Colonic mucosa (tissue), 4 donors: Measurements from ENCODE around the gene CHURC1. TPM values are rescaled to one million over a fixed set of nuclear protein-coding genes. Genes with fewer than 3 reads are reported as not detected.

Experiments used
- DNase-seq: peaks from one replicate; pipeline ENCODE4 v3.0.0-alpha.2; 2020
- H3K27ac ChIP-seq: fragments of 200-600 bp; one replicate; pipeline ENCODE4 v1.8.0; 2021
- H3K27me3 ChIP-seq: fragments of 200-600 bp; one replicate; pipeline ENCODE4 v1.8.0; 2021
- H3K36me3 ChIP-seq: fragments of 200-600 bp; one replicate; pipeline ENCODE4 v1.8.0; 2021
- H3K4me1 ChIP-seq: fragments of 200-600 bp; one replicate; pipeline ENCODE4 v1.8.0; 2021; ENCODE audit warnings: mild to moderate bottlenecking
- H3K4me3 ChIP-seq: fragments of 200-600 bp; one replicate; pipeline ENCODE4 v1.8.0; 2021
- H3K9ac ChIP-seq, 2 donors: one replicate each; pipeline ENCODE4 v1.7.0; 2013; ENCODE audit warnings: control low read depth in 2 of 2, low read depth in 2 of 2, low read length in 2 of 2
- H3K9me3 ChIP-seq: fragments of 200-600 bp; one replicate; pipeline ENCODE4 v1.8.0; 2021
- intact Hi-C: fragments of 100-400 bp; cut with DNase I; formaldehyde crosslinking; loops from one replicate; pipeline ENCODE4 v1.14.1; 2022
- total RNA-seq, 2 donors: library from RNA; stranded (reverse); fragmentation: NEBNext Ultra II Directional in 1 of 2; extraction: Animal tissue kit (Norgen Biotek cat#: 25700) in 1 of 2; gene quantifications; one replicate each; pipeline ENCODE4 v1.2.1, GENCODE V29; 2021
- TF ChIP-seq, protein P1 (sequence below): fragments of 200-600 bp; IDR thresholded peaks from one replicate; pipeline ENCODE4 v1.8.0; 2022; ENCODE audit warnings: antibody characterized with exemption, mild to moderate bottlenecking
- donor health status: healthy.
- donor health status: DM: no; HTN: no; CAD: no.
- donor health status: DM: no; HTN: no; CAD: no.

The CHURC1 gene
- total RNA-seq, 2 donors from 2014 or later: 46.5 to 57.7 TPM

DNA sequence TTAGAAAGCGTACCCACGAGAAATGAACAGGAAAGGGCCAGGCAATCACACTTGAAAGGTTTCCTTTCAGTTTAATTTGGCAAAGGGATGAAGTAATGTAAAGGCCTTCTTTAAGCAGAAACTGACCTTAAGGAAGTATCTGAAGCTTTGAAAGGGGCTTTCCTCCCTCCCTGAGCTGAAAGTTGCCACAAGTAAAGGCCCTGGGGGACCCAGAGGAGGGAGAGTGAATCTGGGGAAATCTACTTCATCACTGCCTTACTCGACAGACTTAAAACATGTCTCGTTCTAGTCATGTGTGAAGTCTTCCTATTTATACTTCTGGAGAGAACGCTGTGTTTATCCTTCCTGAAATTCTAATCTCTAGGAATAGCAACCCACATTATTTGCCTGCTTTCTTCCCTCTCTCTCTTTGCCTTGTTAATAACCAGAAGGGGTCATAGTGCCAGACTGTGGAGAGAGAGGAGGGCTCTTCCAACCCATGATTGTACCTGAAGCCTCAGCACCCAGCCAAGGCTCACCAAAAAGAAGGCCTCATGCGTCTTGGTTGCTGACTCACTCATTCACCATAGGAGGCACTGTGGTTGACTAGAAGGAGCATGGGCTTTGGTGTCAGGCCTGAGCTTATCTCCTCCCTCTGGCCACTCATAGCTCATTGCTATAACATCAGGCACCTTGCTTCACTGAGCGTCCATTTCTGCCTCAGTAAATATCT lies 38.5 kb downstream of the CHURC1 start:
- no peak for DNase-seq
- Histone ChIP-seq H3K27ac (no peak overlapping the region), H3K4me3 (no peak overlapping the region), H3K27me3 (no peaks in the 10 kb centered on the region), H3K9ac (no peak overlapping the region), H3K9me3 (no peaks in the 10 kb centered on the region), H3K4me1 (no peaks in the 10 kb centered on the region), H3K36me3 (no peaks in the 10 kb centered on the region)
- TF ChIP-seq, protein P1, sequence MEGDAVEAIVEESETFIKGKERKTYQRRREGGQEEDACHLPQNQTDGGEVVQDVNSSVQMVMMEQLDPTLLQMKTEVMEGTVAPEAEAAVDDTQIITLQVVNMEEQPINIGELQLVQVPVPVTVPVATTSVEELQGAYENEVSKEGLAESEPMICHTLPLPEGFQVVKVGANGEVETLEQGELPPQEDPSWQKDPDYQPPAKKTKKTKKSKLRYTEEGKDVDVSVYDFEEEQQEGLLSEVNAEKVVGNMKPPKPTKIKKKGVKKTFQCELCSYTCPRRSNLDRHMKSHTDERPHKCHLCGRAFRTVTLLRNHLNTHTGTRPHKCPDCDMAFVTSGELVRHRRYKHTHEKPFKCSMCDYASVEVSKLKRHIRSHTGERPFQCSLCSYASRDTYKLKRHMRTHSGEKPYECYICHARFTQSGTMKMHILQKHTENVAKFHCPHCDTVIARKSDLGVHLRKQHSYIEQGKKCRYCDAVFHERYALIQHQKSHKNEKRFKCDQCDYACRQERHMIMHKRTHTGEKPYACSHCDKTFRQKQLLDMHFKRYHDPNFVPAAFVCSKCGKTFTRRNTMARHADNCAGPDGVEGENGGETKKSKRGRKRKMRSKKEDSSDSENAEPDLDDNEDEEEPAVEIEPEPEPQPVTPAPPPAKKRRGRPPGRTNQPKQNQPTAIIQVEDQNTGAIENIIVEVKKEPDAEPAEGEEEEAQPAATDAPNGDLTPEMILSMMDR: no peak
- intact Hi-C loops: no loop called here

DNA sequence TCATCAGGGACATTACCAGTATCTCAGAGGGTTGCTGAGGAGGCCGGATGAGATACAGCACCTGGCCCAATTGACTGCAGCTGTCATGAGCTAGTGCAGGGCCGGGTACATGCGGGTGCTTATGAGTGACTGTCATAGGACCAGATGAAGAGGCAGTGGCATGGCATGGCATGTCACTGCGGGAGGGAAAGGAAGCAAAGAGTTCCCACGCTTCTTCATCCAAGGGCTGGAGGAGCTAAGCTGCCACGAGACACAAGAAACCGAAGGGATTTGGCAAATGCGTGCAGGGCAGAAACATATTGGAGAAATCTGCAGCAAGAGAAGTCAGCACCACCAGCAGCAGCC lies 39.0 kb downstream of the CHURC1 start:
- intact Hi-C loops: no loop called here
- TF ChIP-seq, protein P1: no peak

DNA sequence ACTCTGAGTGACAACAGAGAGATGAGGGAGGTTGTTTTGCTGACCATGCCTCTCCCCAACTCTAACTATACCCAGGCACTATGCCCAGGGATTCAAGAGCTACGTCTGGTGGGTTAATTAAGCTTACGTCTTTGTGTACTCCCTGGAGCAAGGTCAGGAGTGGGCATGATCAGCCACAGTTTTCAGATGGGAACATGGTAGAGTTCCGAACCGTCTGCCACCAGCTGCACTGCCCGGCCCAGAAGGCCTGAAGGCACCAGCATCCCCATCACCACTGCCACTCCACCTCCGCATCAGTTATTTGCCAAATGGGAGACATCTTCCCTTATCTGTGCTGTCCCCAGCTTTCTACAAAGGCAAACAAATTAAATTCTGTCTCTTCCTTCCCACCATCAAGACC lies 39.4 kb downstream of the CHURC1 start:
- Histone ChIP-seq H3K27ac (no peak overlapping the region), H3K4me1 (no peaks in the 10 kb centered on the region), H3K36me3 (no peaks in the 10 kb centered on the region), H3K9me3 (no peaks in the 10 kb centered on the region), H3K4me3 (no peak overlapping the region), H3K27me3 (no peaks in the 10 kb centered on the region), H3K9ac (no peak overlapping the region)
- TF ChIP-seq, protein P1: no peak
- intact Hi-C loops: no loop called here
- no peak for DNase-seq

More for the DNA sequence above, 39.0 kb downstream of the CHURC1 start:
- H3K4me3 ChIP-seq: no peak overlapping the region
- no peaks in the 10 kb centered on the region for H3K4me1 ChIP-seq
- H3K36me3 ChIP-seq: no peaks in the 10 kb centered on the region
- no peak overlapping the region for H3K27ac ChIP-seq
- no peak overlapping the region for H3K9ac ChIP-seq
- no peaks in the 10 kb centered on the region for H3K9me3 ChIP-seq
- DNase-seq: no peak
- H3K27me3 ChIP-seq: no peaks in the 10 kb centered on the region

DNA sequence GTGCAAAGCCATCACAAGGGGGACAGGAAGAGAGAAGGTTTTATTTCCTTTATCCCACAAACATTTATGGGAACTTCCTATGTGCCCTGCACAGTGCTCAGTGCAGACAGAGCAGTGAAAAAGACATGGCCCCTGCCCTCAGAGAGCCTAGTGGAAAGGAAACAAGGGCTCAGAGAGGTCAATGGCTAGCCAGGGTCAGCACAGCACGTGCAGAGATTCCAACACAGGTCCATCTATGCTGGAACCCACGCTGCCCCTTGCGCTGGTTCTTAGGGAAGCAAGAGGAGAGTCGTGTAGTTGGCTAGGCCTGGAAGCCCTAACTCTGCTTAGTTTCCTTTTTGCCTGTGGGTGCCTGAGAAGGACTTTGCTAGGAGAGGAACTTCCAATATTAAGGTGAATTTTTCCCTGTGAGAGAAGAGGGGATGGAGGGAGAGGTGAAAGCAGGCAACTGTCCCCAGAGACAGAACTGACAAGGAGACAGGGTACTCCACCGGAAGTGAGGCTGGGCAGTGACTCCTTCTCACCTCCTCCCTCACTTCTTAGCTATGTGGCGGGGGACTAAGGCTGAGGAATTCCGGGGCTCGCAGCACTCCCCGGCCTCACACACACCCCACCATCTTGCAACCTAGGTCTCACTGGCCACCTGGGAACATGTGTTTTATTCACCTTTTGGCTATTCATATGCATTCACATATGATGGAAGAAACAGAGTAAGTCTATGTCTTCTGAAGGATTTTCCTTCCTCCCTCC lies 40.4 kb downstream of the CHURC1 start:
- Histone ChIP-seq H3K9me3 (no peaks in the 10 kb centered on the region), H3K9ac (no peak overlapping the region), H3K27me3 (no peaks in the 10 kb centered on the region), H3K4me1 (no peaks in the 10 kb centered on the region), H3K27ac (no peak overlapping the region), H3K4me3 (no peak overlapping the region), H3K36me3 (no peaks in the 10 kb centered on the region)
- intact Hi-C loops: no loop called here
- no peak for DNase-seq
- TF ChIP-seq, protein P1: no peak

DNA sequence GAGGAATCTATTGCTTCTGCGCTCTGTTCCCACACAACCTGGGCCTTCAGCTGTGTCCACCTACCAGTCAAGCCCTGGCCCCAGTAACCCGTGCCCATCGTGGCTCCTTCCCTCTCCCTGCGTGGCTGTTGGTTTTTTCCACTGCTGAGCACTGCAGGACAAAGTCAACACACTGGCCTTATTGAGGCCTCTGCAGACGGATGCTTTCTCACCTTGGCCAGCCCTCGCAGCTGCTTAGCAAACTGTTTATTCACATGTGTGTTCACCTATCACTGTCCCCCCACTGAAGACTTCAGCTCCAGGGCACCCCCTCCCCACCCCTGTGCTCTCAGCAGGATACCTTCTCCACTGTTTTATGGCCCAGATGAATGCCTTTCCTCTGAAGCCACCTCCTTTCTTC lies 41.0 kb downstream of the CHURC1 start:
- Histone ChIP-seq H3K4me1 (no peaks in the 10 kb centered on the region), H3K27me3 (no peaks in the 10 kb centered on the region), H3K36me3 (no peaks in the 10 kb centered on the region), H3K27ac (no peak overlapping the region), H3K4me3 (no peak overlapping the region), H3K9ac (no peak overlapping the region), H3K9me3 (no peaks in the 10 kb centered on the region)
- TF ChIP-seq, protein P1: no peak
- intact Hi-C loops: no loop called here
- DNase-seq: no peak
